ENCODE measurements around the gene ANKHD1. TPM values are rescaled to one million over a fixed set of nuclear protein-coding genes. Genes with fewer than 3 reads are reported as not detected.

The ANKHD1 gene
- total RNA-seq, 2 donors from 2014 or later: 106 to 173 TPM

DNA sequence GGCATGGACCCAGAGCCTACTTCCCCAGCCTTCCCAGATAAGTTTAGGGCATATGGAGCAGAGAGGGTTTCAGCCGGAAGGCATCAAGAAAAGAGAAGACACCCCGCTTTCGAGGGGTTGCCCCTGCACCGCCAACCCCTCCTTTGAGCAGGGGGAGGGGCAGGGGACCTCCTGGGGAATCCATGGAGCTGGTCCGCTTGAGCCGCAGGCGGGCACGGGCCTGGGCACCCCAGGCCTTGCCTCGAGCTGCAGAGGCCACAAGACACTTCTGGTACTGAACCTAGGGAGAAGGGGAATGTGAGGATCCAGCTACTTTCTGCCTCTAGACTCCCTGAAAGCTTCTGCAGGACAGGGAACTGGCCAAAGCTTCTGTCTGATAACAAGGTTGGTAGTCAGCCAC is 156.9 kb downstream of the ANKHD1 start:
- no peak for DNase-seq (ENCODE audit: low spot score)
- Histone ChIP-seq H3K4me1 (ENCODE audit: control insufficient read depth in 1 of 2, low read depth in 2 of 2) (peaks cover 20 to 48% of the 10 kb centered on the region in 2 donors), H3K4me3 (no peak overlapping the region)

DNA sequence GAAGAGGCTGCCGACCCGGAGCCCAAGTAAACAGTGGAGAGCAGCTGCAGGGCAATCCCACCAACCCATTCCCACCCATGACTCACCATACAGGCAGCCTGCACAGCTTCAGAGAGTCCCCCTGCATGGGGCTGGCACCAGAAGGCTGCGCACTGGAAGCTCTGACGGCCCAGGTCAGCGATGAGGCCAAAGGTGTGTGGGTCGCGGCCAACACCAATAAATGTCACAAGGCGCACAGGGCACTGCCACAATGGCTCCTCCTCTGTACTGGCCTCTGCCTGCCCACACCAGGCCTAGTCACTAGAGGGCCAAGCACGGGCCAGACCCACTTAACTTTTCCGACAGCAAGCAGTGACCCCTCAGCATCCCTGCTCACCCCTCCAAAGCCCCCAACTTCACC is 158.6 kb downstream of the ANKHD1 start:
- H3K36me3 ChIP-seq: no peaks in the 10 kb centered on the region
- TF ChIP-seq, protein P1, sequence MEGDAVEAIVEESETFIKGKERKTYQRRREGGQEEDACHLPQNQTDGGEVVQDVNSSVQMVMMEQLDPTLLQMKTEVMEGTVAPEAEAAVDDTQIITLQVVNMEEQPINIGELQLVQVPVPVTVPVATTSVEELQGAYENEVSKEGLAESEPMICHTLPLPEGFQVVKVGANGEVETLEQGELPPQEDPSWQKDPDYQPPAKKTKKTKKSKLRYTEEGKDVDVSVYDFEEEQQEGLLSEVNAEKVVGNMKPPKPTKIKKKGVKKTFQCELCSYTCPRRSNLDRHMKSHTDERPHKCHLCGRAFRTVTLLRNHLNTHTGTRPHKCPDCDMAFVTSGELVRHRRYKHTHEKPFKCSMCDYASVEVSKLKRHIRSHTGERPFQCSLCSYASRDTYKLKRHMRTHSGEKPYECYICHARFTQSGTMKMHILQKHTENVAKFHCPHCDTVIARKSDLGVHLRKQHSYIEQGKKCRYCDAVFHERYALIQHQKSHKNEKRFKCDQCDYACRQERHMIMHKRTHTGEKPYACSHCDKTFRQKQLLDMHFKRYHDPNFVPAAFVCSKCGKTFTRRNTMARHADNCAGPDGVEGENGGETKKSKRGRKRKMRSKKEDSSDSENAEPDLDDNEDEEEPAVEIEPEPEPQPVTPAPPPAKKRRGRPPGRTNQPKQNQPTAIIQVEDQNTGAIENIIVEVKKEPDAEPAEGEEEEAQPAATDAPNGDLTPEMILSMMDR (IDR thresholded peaks at IDR 0.05): no peak
- H3K4me1 ChIP-seq (ENCODE audit: control insufficient read depth in 1 of 2, low read depth in 2 of 2): peaks cover 14 to 46% of the 10 kb centered on the region in 2 donors
- ATAC-seq (ENCODE audit: insufficient number of reproducible peaks, low FRiP score, low read depth) (no peak), DNase-seq (ENCODE audit: low spot score) (no peak)
- no peaks in the 10 kb centered on the region for H3K27me3 ChIP-seq (replicated peaks; ENCODE audit: insufficient read depth)
- no peak overlapping the region for H3K27ac ChIP-seq
- H3K9me3 ChIP-seq: no peaks in the 10 kb centered on the region
- no peak overlapping the region for H3K4me3 ChIP-seq

More for the DNA sequence above, 156.9 kb downstream of the ANKHD1 start:
- ATAC-seq (ENCODE audit: insufficient number of reproducible peaks, low FRiP score, low read depth): no peak
- Histone ChIP-seq H3K27ac (peak overlapping the region; percentile 83 to 87), H3K9me3 (no peaks in the 10 kb centered on the region), H3K27me3 (replicated peaks; ENCODE audit: insufficient read depth) (no peaks in the 10 kb centered on the region), H3K36me3 (no peaks in the 10 kb centered on the region)
- TF ChIP-seq, protein P1 (IDR thresholded peaks at IDR 0.05): no peak

DNA sequence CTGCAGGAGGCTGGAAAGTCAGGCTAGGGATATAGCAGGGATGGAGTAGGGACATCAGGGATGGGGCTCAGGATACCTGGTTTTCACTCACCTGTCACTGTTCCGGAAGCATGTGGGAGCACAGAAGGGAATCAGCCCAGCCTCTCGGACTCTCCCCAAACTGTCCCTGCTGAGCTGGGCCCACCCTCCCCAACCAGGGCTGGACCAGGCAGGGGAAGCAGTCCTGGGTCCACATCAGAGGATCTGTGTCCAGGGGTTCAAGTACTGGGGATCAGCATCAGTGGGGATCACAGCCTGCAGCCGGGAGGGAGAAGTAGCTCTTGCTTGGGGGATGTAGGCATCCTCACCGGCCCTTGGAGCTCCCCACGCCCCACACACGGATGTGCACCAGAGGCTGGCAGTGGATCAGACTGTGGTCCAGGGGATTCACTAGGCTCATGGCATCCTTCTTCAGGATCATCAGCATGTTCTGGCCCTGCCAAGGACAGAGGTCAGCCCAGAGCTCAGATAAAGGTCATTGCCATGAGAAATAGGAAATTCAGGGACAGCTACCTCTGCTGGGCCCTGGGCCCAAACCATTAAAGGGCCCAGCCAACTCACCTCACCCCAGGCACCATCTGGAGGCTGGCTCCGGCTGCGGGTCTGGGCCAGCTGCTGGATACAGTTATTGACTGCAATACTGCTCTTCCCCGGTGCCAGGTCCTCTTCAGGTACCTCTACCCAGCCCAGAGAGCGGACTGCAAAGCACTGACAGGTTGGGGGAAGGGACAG is 160.3 kb downstream of the ANKHD1 start:
- ATAC-seq (ENCODE audit: insufficient number of reproducible peaks, low FRiP score, low read depth) (no peak), DNase-seq (ENCODE audit: low spot score) (no peak)
- no peak overlapping the region for H3K27ac ChIP-seq
- H3K36me3 ChIP-seq: peaks cover 7% of the 10 kb centered on the region
- H3K4me3 ChIP-seq: no peak overlapping the region
- H3K27me3 ChIP-seq (replicated peaks; ENCODE audit: insufficient read depth): no peaks in the 10 kb centered on the region
- TF ChIP-seq, protein P1 (IDR thresholded peaks at IDR 0.05): no peak
- peaks cover 10 to 47% of the 10 kb centered on the region in 2 donors for H3K4me1 ChIP-seq (ENCODE audit: control insufficient read depth in 1 of 2, low read depth in 2 of 2)
- no peaks in the 10 kb centered on the region for H3K9me3 ChIP-seq

DNA sequence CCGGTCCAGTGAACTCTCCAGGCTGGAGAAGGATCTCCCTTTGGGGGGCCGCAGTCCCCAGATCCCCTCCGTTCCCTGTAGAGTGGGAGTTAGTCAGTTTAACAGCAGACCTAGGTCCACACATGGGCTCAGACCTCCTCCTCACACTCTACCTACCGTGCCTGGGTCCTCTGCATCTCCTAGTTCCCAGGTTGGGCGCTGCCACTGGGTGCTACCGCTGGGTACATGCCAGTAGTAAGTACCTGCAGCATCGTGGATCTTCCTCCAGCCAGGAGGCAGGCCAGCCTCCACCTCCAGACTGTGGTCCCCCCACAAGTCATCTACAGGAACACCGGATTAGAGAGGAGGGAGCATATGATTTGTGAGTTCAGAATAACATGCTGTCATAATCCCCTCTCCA is 162.0 kb downstream of the ANKHD1 start:
- Histone ChIP-seq H3K27ac (peak overlapping the region; percentile 87 to 90), H3K36me3 (peaks cover 10% of the 10 kb centered on the region), H3K27me3 (replicated peaks; ENCODE audit: insufficient read depth) (no peaks in the 10 kb centered on the region), H3K4me1 (ENCODE audit: control insufficient read depth in 1 of 2, low read depth in 2 of 2) (peaks cover 10 to 55% of the 10 kb centered on the region in 2 donors), H3K4me3 (peak overlapping the region; percentile 79), H3K9me3 (no peaks in the 10 kb centered on the region)
- no peak for ATAC-seq (ENCODE audit: insufficient number of reproducible peaks, low FRiP score, low read depth)
- DNase-seq (ENCODE audit: low spot score): no peak
- TF ChIP-seq, protein P1 (IDR thresholded peaks at IDR 0.05): no peak

DNA sequence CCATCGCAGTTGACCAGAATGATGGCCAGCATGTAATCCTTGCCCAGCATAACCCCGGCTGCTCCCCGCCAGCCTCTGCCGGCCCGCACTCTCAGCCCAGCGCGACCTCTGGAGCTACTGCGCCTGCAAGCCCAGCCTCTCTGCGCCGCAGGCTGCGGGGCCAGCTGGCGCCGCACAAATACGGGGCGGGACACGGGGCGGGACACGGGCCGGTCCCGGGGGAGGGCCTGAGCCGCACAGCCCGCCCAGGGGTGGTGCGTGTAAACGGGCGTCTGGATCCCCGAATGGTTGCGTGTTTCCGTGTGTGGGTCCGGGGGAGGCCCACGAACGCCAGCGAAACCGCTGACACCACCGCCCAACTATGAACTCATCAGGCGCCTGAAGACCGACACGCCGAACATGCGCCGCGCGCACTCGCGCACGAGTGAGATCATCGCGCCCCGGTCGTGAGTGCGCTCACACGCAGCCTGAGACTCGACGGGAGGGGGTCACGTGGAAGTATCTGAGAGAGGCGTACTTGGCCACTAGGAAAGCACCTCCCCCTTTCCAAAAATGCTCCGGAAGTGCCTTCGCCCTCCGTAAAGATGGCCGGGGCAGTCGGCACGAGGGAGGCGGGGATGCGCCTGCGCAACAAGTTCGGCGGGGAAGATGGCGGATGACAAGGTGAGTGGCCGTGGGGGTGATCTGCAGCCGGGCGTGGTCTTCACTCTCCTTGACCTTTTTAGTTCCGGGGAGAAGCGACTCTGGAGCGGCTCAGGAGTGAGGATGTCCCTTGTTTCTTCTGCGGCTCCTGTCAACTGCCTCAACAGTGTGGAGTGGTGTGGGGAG is 162.8 kb downstream of the ANKHD1 start, which contains the start of the genes APBB3 and SLC35A4:
TSS of gene APBB3 (minus strand) at position 403 of the 828 bp plus-strand sequence. CDS start at position 50, 353 bp downstream.
TSS of gene SLC35A4 (plus strand) at position 633 of the 828 bp plus-strand sequence. CDS start 2,342 bp downstream, outside the sequence.
- peak within 1 kb of the TSS; percentile 79 for H3K4me3 ChIP-seq
- peak within 1 kb of the TSS; percentile 87 to 90 for H3K27ac ChIP-seq
- H3K36me3 ChIP-seq: peaks cover 13% of the 10 kb centered on the region
- peak; percentile 95 for DNase-seq (ENCODE audit: low spot score)
- H3K27me3 ChIP-seq (replicated peaks; ENCODE audit: insufficient read depth): no peaks in the 10 kb centered on the region
- TF ChIP-seq, protein P1 (IDR thresholded peaks at IDR 0.05): no peak
- peaks cover 10 to 62% of the 10 kb centered on the region in 2 donors for H3K4me1 ChIP-seq (ENCODE audit: control insufficient read depth in 1 of 2, low read depth in 2 of 2)
- H3K9me3 ChIP-seq: no peaks in the 10 kb centered on the region
- peak; percentile 99 for ATAC-seq (ENCODE audit: insufficient number of reproducible peaks, low FRiP score, low read depth)
